Measurements from ENCODE around the gene DDX23. TPM values are rescaled to one million over a fixed set of nuclear protein-coding genes. Genes with fewer than 3 reads are reported as not detected.

Gene DDX23
- total and polyA plus RNA-seq, 8 donors, result 25.9 to 55.6 (median 33.3) TPM

DNA sequence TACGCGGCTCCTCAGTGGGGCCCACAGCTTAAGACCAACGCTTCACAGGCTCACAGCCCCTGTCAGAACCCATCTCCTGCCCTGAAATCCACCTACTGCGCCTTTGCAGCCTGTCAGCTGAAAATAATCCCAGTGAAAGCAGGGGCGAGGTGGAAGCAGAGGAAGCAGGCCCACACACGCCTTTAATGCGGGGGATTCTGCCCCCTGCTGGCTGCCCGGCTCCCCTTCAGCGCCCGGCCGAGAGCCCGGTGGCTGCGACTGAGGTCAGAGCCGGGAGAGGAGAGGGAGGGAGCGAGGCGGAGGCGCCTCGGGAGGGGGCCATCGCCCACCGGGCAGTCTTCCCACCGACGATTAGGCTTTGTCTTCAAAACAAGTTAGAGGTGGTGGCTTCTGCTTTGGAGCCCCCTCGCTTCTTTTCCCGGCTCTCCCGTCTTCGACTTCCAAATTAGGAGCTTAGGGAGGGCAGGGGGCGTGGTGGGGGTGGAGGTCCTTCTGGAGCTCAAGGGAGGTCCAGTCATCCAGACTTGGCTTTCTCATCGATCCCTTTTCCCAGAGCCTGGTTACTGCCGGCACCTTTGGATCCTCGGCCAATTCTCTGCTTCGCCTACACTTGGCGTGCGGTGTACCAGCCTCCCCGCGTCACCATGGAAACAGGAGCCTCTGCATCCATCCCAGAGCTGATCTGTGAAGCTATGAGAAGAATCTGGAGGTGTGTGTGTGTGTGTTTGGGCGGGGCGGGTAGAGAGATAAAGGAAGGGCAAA lies 38.9 kb upstream of the DDX23 start:
- H3K27me3 ChIP-seq, result no peaks in the 10 kb centered on the region
- 6 to 7% methylated on average over 35 to 37 of the region's 37 CpGs for WGBS, 2 donors

GRCh38 chr12:48889679-48890078 lies 37.7 kb upstream of the DDX23 start:
- Histone ChIP-seq H3K9me3 (no peaks in the 10 kb centered on the region), H3K27me3 (no peaks in the 10 kb centered on the region), H3K36me3 (no peaks in the 10 kb centered on the region), H3K4me3 (no peak overlapping the region), H3K27ac (no peak overlapping the region), H3K4me1 (peaks cover 0 to 4% (median 0%) of the 10 kb centered on the region in 3 donors)
- TF ChIP-seq CTCF (IDR thresholded peaks at IDR 0.05), result no peak
- ATAC-seq, result no peak
- 64 to 76% methylated on average over 3 of the region's 3 CpGs for WGBS, 2 donors
- no peak for FAIRE-seq
- intact Hi-C loops (cut with DNase I), result loop anchor here in 2 of 3 donors (5.0 kb wide), 2 partner anchors 32 to 37 kb away; partner anchors contain the start of gene DDX23 (in 1 of the 2)
- no peak for DNase-seq

More for the DNA sequence above, 38.9 kb upstream of the DDX23 start:
- H3K4me1 ChIP-seq, result peaks cover 0 to 4% (median 0%) of the 10 kb centered on the region in 3 donors
- FAIRE-seq, result no peak
- intact Hi-C loops (cut with DNase I), result loop anchor here in 2 of 3 donors (5.0 kb wide), 2 partner anchors 34 to 39 kb away; partner anchors contain the start of gene DDX23 (in 1 of the 2)
- DNase-seq, result peak; percentile 60 to 95 (median 80)
- peak; percentile 89 to 93 (median 90) for TF ChIP-seq CTCF (IDR thresholded peaks at IDR 0.05)
- H3K4me3 ChIP-seq, result peak overlapping the region in 1 of 4 donors; percentile 8
- ATAC-seq, result peak; percentile 98 to 100 (median 100)
- H3K36me3 ChIP-seq, result no peaks in the 10 kb centered on the region
- H3K27ac ChIP-seq, result no peak overlapping the region
- H3K9me3 ChIP-seq, result no peaks in the 10 kb centered on the region

DNA sequence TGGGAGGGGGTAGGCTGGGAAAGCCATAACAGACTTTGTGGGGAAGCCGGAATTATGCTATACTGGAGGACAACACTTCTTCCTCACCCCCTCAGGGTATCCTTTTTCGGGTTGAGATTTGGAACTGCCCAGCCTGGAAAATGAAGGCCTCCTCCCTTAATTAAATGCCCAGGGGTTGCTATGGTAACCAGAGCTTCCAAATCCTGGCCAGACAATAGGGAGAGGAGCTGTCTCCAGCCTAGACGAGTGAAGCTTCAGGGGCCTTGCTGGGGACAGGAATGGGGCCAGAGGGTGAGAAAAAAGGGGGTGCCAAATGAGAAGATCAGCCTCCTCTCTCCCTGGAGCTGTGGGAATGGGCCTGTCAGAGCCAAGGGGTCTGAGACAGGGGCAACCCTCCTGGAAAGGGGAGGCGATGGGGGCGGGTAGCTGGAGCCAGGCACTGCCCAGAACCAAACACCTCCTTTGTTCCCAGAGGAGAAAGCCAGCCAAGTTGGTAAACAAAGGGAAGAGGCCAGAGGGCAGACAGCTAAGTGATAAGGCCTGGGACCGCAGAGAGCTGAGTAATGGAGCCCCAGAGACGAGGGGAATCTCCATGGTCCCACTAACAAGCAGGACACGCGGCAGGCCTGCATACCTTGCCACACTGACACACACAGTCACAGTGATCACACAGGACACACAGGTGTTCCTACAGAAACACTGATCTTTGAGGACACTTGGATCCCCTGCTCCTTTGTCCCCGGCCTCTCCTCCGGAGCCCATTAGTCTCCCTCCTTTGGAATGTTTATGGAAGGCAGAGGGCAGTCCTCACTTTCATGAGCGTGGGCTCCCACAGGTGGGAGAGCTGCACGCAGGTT lies 31.6 kb upstream of the DDX23 start:
- H3K4me1 ChIP-seq, result peaks cover 0 to 14% (median 7%) of the 10 kb centered on the region in 3 donors
- no peak overlapping the region for H3K4me3 ChIP-seq
- no peaks in the 10 kb centered on the region for H3K9me3 ChIP-seq
- H3K27me3 ChIP-seq, result no peaks in the 10 kb centered on the region
- intact Hi-C loops (cut with DNase I), result no loop called here
- peak in 3 of 6 donors; percentile 40 to 65 (median 60) for DNase-seq
- no peak for TF ChIP-seq CTCF (IDR thresholded peaks at IDR 0.05)
- FAIRE-seq, result no peak
- peak overlapping the region in 2 of 4 donors; percentile 41 to 42 for H3K27ac ChIP-seq
- 37 to 40% methylated on average over 13 of the region's 13 CpGs for WGBS, 2 donors
- no peaks in the 10 kb centered on the region for H3K36me3 ChIP-seq
- ATAC-seq, result peak; percentile 78 to 95 (median 91)

DNA sequence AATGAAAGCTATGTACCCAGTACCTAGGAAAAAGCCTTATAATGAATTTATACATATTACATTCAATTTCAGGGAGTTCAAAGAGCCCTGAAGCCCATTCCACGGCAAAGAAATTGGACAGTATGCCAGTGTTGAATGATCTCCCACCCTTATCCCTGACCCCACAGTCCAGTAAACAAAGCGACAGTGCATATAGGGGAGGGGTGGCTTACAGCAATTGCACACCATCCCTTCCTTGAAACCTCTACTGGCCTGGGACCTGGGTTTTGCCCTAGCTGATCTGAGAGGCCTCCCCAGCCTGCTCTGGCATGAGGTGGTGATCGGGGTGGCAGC lies 31.0 kb upstream of the DDX23 start:
- Histone ChIP-seq H3K36me3 (no peaks in the 10 kb centered on the region), H3K9me3 (no peaks in the 10 kb centered on the region), H3K27me3 (no peaks in the 10 kb centered on the region), H3K4me3 (no peak overlapping the region), H3K27ac (peak overlapping the region in 2 of 4 donors; percentile 41 to 42), H3K4me1 (peaks cover 0 to 14% (median 7%) of the 10 kb centered on the region in 3 donors)
- no peak for TF ChIP-seq CTCF (IDR thresholded peaks at IDR 0.05)
- intact Hi-C loops (cut with DNase I), result no loop called here
- ATAC-seq, result peak in 3 of 4 donors; percentile 6 to 11 (median 11)
- 79 to 90% methylated on average over 3 of the region's 3 CpGs for WGBS, 2 donors
- no peak for FAIRE-seq
- no peak for DNase-seq

Data from pancreas (tissue), 10 donors.